SK-N-SH (cell line): Measurements from ENCODE around the gene LDB3. TPM values are rescaled to one million over a fixed set of nuclear protein-coding genes. Genes with fewer than 3 reads are reported as not detected.

Experiments
- CTCF ChIA-PET: fragments of 300-600, 350-600 bp; formaldehyde crosslinking; extraction: SDS; loops from one replicate; lab custom pipeline; 2021; lab: Yijun Ruan, JAX
- POLR2A ChIA-PET: fragments of 350-600 bp; sonication (Branson Sonifier 250); formaldehyde crosslinking; extraction: SDS; loops from one replicate; lab custom pipeline; 2020; ENCODE audit warnings: antibody characterized with exemption, inconsistent platforms; lab: Yijun Ruan, JAX
- DNase-seq: peaks from one replicate; pipeline ENCODE4 v3.0.0; 2012
- H2AFZ ChIP-seq: fragments of 200-600 bp; sonication (generic); 2 replicates; pipeline ENCODE4 v1.8.1; 2016; ENCODE audit warnings: antibody characterized with exemption, mild to moderate bottlenecking, low read depth
- H3F3A ChIP-seq: fragments of 200-600 bp; sonication (generic); replicated peaks from 2 replicates; pipeline ENCODE3; 2016; ENCODE audit warnings: antibody characterized with exemption, mild to moderate bottlenecking; ENCODE audit not compliant: insufficient read depth
- H3K27ac ChIP-seq, 2 experiments: fragments of 200-500 bp in 1 of 2; fragments of 200-600 bp in 1 of 2; sonication (Bioruptor generic) in 1 of 2; sonication (generic), shearing (Covaris generic) in 1 of 2; 2 replicates each; pipeline versions ENCODE4 v1.5.1 to v1.6.1; 2014 to 2016; ENCODE audit warnings: low read depth in 2 of 2, inconsistent platforms in 1 of 2, low read length in 1 of 2, mild to moderate bottlenecking in 1 of 2, mixed read lengths in 1 of 2
- H3K27me3 ChIP-seq: fragments of 200-600 bp; sonication (generic), shearing (Covaris generic); 2 replicates; pipeline ENCODE4 v1.6.1; 2016; ENCODE audit warnings: mixed run types; ENCODE audit not compliant: insufficient read depth
- H3K36me3 ChIP-seq, 2 experiments: fragments of 200-500 bp in 1 of 2; fragments of 200-600 bp in 1 of 2; sonication (Bioruptor generic) in 1 of 2; sonication (generic) in 1 of 2; replicated peaks in 1 of 2; 2 replicates each; pipeline versions ENCODE3 to v1.5.1; 2014 to 2016; ENCODE audit warnings: low read length in 1 of 2, mild to moderate bottlenecking in 1 of 2; ENCODE audit not compliant: insufficient read depth in 2 of 2, control insufficient read depth in 1 of 2
- H3K4me1 ChIP-seq, 2 experiments: fragments of 200-500 bp in 1 of 2; fragments of 200-600 bp in 1 of 2; sonication (Bioruptor generic) in 1 of 2; sonication (generic), shearing (Covaris generic) in 1 of 2; 2 replicates each; pipeline versions ENCODE4 v1.5.1 to v1.6.1; 2014 to 2016; ENCODE audit warnings: low read depth in 1 of 2, low read length in 1 of 2, mixed run types in 1 of 2; ENCODE audit not compliant: insufficient read depth in 2 of 2, control insufficient read depth in 1 of 2
- H3K4me2 ChIP-seq: fragments of 200-600 bp; sonication (generic), shearing (Covaris generic); 2 replicates; pipeline ENCODE4 v1.6.1; 2017; ENCODE audit warnings: mixed run types
- H3K4me3 ChIP-seq, 2 experiments: fragments of 200-500 bp in 1 of 2; fragments of 200-600 bp in 1 of 2; sonication (Bioruptor generic) in 1 of 2; sonication (generic), shearing (Covaris generic) in 1 of 2; 2 replicates each; pipeline versions ENCODE4 v1.5.1 to v1.8.1; 2014 to 2016; ENCODE audit warnings: low read depth in 2 of 2, inconsistent platforms in 1 of 2, low read length in 1 of 2, mild to moderate bottlenecking in 1 of 2, mixed read lengths in 1 of 2, moderate library complexity in 1 of 2
- H3K79me2 ChIP-seq: fragments of 200-600 bp; sonication (generic); 2 replicates; pipeline ENCODE4 v1.8.1; 2017; ENCODE audit warnings: mild to moderate bottlenecking; ENCODE audit not compliant: insufficient read depth
- H3K9ac ChIP-seq: fragments of 200-600 bp; sonication (generic); 2 replicates; pipeline ENCODE4 v1.6.1; 2017; ENCODE audit warnings: mixed run types
- H3K9me2 ChIP-seq: fragments of 200-600 bp; sonication (generic); 2 replicates; pipeline ENCODE4 v1.6.1; 2017; ENCODE audit warnings: mixed run types
- H3K9me3 ChIP-seq: fragments of 200-600 bp; sonication (generic); 2 replicates; pipeline ENCODE4 v1.6.1; 2017; ENCODE audit warnings: mixed run types, mild to moderate bottlenecking, moderate library complexity
- H4K20me1 ChIP-seq: fragments of 200-600 bp; sonication (generic); 2 replicates; pipeline ENCODE4 v1.6.1; 2017; ENCODE audit warnings: mild to moderate bottlenecking, mixed run types; ENCODE audit not compliant: insufficient read depth
- CHD2 ChIP-seq: fragments of 150-350 bp; IDR thresholded peaks from 2 replicates; pipeline ENCODE4 v1.6.1; 2018; ENCODE audit warnings: low read length; ENCODE audit not compliant: partially characterized antibody
- FOSL2 ChIP-seq: IDR thresholded peaks from 2 replicates; pipeline ENCODE4 v1.4.0; 2012; ENCODE audit warnings: low read depth, mild to moderate bottlenecking, moderate library complexity, borderline replicate concordance
- FOXJ3 ChIP-seq: sonication (generic); formaldehyde crosslinking; IDR thresholded peaks from 2 replicates; pipeline ENCODE4 v1.5.1; 2020; ENCODE audit warnings: mild to moderate bottlenecking, missing genetic modification reagents
- FOXM1 ChIP-seq: IDR thresholded peaks from 2 replicates; pipeline ENCODE4 v1.4.0; 2012; ENCODE audit warnings: low read depth, mild to moderate bottlenecking
- NRF1 ChIP-seq: IDR thresholded peaks from 2 replicates; pipeline ENCODE4 v1.6.1; 2012; ENCODE audit warnings: low read depth, mild to moderate bottlenecking, low read length
- RAD21 ChIP-seq: IDR thresholded peaks from 2 replicates; pipeline ENCODE4 v1.6.1; 2012; ENCODE audit warnings: mild to moderate bottlenecking, low read length
- RCOR1 ChIP-seq: fragments of 150-350 bp; IDR thresholded peaks from 2 replicates; pipeline ENCODE4 v1.6.1; 2017; ENCODE audit warnings: antibody characterized with exemption, low read length
- RFX5 ChIP-seq: IDR thresholded peaks from 2 replicates; pipeline ENCODE4 v1.6.1; 2012; ENCODE audit warnings: mild to moderate bottlenecking, improper control_type of control experiment, low read length
- TAF1 ChIP-seq: IDR thresholded peaks from 2 replicates; pipeline ENCODE4 v1.6.1; 2012; ENCODE audit warnings: low read depth, mild to moderate bottlenecking, low read length, moderate library complexity, borderline replicate concordance
- TEAD4 ChIP-seq: IDR thresholded peaks from 2 replicates; pipeline ENCODE4 v1.4.0; 2012; ENCODE audit warnings: mild to moderate bottlenecking, borderline replicate concordance; ENCODE audit not compliant: insufficient read depth
- USF2 ChIP-seq: fragments of 150-350 bp; IDR thresholded peaks from 2 replicates; pipeline ENCODE4 v1.6.1; 2017; ENCODE audit warnings: antibody characterized with exemption, low read length, low read depth, borderline replicate concordance
- WGBS: methylation state at CpG from one replicate; pipeline ENCODE4 v1.1.6; 2017; ENCODE audit warnings: low lambda C conversion rate; 5-methylcytosine and 5-hydroxymethylcytosine counted together
- polyA plus RNA-seq, 3 experiments: library from polyadenylated mRNA; depleted of rRNA; stranded (reverse); fragments of >200 nt; gene quantifications; 2 replicates each; pipeline ENCODE4 v1.2.3, GENCODE V29; 2012
- TF ChIP-seq, protein P1 (sequence below): fragments of 200-600 bp; sonication (generic); IDR thresholded peaks from 2 replicates; pipeline ENCODE4 v1.6.1; 2017; ENCODE audit warnings: antibody characterized with exemption, mild to moderate bottlenecking, moderate library complexity
- TF ChIP-seq, protein P2 (sequence below): IDR thresholded peaks from 2 replicates; pipeline ENCODE4 v1.4.0; 2012; ENCODE audit warnings: low read depth, borderline replicate concordance
- TF ChIP-seq, protein P3 (sequence below): IDR thresholded peaks from 2 replicates; pipeline ENCODE4 v1.4.0; 2012; ENCODE audit warnings: low read depth, borderline replicate concordance
- TF ChIP-seq, protein P4 (sequence below): fragments of 150-350 bp; IDR thresholded peaks from 2 replicates; pipeline ENCODE4 v1.6.1; 2016; ENCODE audit warnings: mild to moderate bottlenecking, low read depth, low read length
- TF ChIP-seq, protein P5 (sequence below): IDR thresholded peaks from 2 replicates; pipeline ENCODE4 v1.6.1; 2012; ENCODE audit warnings: mild to moderate bottlenecking, low read depth, low read length, moderate library complexity

The LDB3 gene
- polyA plus RNA-seq, 1 of the 3 experiments (the other 2 are of a cell fraction) = 0.48 TPM

GRCh38 chr10:86673216-86673826, 5.0 kb downstream of the LDB3 start:
- CTCF ChIA-PET = interaction anchor here (0.8 to 1.8 kb wide), 8 partner anchors 9 to 273 kb away, joined by 3 to 9 read pairs (median 3); no protein-coding TSS in a partner anchor
- no peaks in the 10 kb centered on the region for H4K20me1 ChIP-seq
- peaks cover 3% of the 10 kb centered on the region for H3F3A ChIP-seq
- no peaks in the 10 kb centered on the region for H3K27me3 ChIP-seq
- peaks cover 9 to 44% of the 10 kb centered on the region in 2 experiments; a peak in 3 of 4 replicates for H3K4me1 ChIP-seq
- peak; percentile 61 for DNase-seq
- POLR2A ChIA-PET = no interaction called here
- TF ChIP-seq, protein P1, sequence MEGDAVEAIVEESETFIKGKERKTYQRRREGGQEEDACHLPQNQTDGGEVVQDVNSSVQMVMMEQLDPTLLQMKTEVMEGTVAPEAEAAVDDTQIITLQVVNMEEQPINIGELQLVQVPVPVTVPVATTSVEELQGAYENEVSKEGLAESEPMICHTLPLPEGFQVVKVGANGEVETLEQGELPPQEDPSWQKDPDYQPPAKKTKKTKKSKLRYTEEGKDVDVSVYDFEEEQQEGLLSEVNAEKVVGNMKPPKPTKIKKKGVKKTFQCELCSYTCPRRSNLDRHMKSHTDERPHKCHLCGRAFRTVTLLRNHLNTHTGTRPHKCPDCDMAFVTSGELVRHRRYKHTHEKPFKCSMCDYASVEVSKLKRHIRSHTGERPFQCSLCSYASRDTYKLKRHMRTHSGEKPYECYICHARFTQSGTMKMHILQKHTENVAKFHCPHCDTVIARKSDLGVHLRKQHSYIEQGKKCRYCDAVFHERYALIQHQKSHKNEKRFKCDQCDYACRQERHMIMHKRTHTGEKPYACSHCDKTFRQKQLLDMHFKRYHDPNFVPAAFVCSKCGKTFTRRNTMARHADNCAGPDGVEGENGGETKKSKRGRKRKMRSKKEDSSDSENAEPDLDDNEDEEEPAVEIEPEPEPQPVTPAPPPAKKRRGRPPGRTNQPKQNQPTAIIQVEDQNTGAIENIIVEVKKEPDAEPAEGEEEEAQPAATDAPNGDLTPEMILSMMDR = no peak
- TF ChIP-seq FOSL2 (no peak), TAF1 (no peak), FOXJ3 (no peak), RCOR1 (no peak), CHD2 (no peak), NRF1 (no peak), TEAD4 (no peak), USF2 (no peak), RFX5 (no peak), FOXM1 (no peak), RAD21 (no peak)
- TF ChIP-seq, protein P2, sequence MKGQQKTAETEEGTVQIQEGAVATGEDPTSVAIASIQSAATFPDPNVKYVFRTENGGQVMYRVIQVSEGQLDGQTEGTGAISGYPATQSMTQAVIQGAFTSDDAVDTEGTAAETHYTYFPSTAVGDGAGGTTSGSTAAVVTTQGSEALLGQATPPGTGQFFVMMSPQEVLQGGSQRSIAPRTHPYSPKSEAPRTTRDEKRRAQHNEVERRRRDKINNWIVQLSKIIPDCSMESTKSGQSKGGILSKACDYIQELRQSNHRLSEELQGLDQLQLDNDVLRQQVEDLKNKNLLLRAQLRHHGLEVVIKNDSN = no peak
- TF ChIP-seq, protein P3, sequence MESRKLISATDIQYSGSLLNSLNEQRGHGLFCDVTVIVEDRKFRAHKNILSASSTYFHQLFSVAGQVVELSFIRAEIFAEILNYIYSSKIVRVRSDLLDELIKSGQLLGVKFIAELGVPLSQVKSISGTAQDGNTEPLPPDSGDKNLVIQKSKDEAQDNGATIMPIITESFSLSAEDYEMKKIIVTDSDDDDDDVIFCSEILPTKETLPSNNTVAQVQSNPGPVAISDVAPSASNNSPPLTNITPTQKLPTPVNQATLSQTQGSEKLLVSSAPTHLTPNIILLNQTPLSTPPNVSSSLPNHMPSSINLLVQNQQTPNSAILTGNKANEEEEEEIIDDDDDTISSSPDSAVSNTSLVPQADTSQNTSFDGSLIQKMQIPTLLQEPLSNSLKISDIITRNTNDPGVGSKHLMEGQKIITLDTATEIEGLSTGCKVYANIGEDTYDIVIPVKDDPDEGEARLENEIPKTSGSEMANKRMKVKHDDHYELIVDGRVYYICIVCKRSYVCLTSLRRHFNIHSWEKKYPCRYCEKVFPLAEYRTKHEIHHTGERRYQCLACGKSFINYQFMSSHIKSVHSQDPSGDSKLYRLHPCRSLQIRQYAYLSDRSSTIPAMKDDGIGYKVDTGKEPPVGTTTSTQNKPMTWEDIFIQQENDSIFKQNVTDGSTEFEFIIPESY = no peak
- TF ChIP-seq, protein P4, sequence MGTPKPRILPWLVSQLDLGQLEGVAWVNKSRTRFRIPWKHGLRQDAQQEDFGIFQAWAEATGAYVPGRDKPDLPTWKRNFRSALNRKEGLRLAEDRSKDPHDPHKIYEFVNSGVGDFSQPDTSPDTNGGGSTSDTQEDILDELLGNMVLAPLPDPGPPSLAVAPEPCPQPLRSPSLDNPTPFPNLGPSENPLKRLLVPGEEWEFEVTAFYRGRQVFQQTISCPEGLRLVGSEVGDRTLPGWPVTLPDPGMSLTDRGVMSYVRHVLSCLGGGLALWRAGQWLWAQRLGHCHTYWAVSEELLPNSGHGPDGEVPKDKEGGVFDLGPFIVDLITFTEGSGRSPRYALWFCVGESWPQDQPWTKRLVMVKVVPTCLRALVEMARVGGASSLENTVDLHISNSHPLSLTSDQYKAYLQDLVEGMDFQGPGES = no peak
- TF ChIP-seq, protein P5, sequence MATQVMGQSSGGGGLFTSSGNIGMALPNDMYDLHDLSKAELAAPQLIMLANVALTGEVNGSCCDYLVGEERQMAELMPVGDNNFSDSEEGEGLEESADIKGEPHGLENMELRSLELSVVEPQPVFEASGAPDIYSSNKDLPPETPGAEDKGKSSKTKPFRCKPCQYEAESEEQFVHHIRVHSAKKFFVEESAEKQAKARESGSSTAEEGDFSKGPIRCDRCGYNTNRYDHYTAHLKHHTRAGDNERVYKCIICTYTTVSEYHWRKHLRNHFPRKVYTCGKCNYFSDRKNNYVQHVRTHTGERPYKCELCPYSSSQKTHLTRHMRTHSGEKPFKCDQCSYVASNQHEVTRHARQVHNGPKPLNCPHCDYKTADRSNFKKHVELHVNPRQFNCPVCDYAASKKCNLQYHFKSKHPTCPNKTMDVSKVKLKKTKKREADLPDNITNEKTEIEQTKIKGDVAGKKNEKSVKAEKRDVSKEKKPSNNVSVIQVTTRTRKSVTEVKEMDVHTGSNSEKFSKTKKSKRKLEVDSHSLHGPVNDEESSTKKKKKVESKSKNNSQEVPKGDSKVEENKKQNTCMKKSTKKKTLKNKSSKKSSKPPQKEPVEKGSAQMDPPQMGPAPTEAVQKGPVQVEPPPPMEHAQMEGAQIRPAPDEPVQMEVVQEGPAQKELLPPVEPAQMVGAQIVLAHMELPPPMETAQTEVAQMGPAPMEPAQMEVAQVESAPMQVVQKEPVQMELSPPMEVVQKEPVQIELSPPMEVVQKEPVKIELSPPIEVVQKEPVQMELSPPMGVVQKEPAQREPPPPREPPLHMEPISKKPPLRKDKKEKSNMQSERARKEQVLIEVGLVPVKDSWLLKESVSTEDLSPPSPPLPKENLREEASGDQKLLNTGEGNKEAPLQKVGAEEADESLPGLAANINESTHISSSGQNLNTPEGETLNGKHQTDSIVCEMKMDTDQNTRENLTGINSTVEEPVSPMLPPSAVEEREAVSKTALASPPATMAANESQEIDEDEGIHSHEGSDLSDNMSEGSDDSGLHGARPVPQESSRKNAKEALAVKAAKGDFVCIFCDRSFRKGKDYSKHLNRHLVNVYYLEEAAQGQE = no peak
- TF ChIP-seq, all 33 proteins: peak for 0
- Histone ChIP-seq H3K27ac (peak overlapping the region in 1 of 2 experiments; percentile 66; a peak in 2 of 4 replicates), H3K9me3 (no peaks in the 10 kb centered on the region), H3K36me3 (no peaks in the 10 kb centered on the region), H3K4me2 (no peak overlapping the region), H3K79me2 (no peaks in the 10 kb centered on the region), H2AFZ (no peak overlapping the region), H3K9ac (no peak overlapping the region), H3K4me3 (no peak overlapping the region), H3K9me2 (no peaks in the 10 kb centered on the region)
- WGBS = 73% methylated on average over 4 of the region's 6 CpGs
